Stimulated activated CD4-positive, alpha-beta T cell treated with anti-CD3 and anti-CD28 coated beads, Interleukin-12 subunit alpha, Interleukin-12 subunit beta, amount 100 ng/mL, for 4 hours (primary cell): Measurements from ENCODE around the gene PLPPR1.
"Not testable (repeated sequence)": the region's sequence is repeated elsewhere in the genome, so short reads cannot be mapped to it uniquely, and the experiment has no call there.

Experiments used
- DNase-seq: peaks from one replicate; pipeline ENCODE4 v3.0.0-alpha.2; 2020

Gene PLPPR1

GRCh38 chr9:101226161-101226560 lies 197.6 kb downstream of the PLPPR1 start:
- no peak for DNase-seq

DNA sequence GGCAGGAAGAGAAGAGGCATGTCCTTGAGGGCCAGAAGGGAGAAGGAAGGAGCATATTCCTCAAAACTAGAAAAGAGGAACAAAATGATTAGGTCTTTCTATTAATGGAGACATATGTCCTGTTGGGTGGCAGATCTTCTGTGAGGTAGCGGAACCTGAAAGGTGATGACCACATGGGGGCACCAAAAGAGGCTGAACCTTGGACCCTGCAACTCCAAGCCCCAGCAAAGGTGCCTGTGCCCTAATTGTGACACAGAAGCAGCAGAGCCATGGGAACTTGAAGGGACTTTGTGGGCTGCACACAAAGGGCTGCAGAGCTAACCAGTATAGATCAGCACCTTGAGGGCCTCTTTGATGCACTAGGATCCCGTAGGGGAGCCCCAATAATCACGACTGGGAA lies 198.3 kb downstream of the PLPPR1 start:
- no peak for DNase-seq

DNA sequence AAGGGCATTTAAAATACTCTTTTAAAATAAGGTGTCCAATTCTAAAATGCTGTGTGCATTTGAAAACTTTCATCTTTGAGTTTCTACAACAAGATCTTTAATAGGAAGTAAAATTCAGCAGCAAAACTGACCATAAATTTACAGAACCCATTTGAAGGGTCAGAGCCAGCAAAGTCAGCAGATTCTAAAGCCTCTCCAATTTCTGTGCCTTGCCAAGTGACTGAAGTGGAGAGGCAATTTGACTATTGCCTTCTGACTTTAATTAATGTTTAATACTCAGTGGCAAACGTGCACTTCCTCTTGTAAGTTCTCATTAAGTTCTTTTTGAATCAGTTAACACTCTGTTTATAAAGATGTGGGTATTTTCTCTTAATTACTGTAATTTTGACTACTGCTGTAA lies 201.1 kb downstream of the PLPPR1 start:
- DNase-seq = no peak

GRCh38 chr9:101232405-101232977 lies 204.0 kb downstream of the PLPPR1 start:
- DNase-seq = no peak

DNA sequence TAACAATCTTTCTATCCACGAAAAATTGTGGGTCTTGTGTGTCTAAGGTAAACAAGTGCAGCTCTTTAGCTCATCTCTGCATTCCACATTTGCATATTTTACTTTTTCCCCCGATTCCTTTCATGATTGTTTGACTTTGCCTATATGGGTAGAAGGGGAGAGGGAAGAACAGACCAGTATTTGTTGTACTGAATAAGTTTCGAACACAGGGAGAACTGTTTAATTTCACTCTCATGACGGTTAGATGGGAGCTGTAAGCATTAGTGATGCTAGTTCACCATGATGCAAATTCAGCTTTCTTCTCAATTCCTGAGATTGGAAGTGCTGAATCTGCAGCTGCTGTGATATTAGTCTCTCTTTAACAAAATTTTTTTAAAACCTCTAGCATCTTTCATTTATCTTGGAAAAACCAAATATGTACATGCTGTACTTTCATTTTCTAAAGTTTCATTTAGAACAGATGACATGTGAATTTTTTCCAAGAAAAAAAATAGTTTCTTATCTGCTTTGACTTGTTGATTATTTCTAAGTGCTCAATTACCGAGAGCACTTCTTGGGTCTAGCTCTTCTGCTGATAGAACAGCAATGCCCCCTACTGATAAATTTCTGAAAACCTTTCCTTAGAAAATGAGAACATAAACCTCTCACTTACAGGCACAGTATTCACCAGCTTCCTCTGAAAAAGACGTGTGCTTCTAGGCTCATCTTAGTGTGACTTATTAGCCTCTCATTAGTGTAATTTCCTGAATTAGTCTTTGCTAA lies 206.8 kb downstream of the PLPPR1 start:
- DNase-seq = no peak

DNA sequence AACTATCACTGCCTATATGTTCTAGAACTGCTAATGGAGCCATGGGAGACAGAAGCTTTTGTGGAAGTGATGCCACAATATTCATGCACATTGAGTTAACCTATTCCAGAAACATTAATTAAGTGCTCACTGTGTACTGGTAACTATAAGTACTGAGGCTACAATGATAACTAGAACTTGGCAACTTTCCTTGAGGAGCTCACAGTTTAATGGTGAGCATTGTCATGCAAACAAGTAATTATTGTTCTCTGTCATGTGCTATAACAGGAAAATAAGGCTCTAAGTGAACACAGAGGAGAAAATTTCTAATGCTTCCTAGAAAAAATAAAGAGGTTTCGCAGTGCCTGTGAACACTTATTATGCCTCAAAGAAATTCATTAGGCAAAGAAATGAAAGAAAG lies 214.1 kb downstream of the PLPPR1 start:
- DNase-seq = no peak

DNA sequence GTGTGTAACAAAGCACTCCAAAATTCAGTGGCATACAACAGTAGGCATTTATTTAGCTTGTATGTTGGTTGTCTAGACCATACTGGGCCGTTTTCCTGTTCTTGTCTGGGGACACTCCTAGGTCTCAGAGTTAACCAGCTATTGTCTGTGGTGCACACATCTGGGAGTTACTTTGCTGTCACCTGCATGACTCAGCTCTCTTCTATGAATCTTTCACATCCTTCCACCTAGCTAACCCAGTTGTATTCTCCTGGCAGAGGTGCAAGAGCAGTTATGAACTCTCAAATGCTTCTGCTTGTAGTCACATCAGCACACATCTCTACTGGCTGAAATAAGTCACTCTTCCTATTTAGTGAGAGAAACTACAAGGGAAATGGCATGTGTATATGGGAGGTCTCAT lies 218.2 kb downstream of the PLPPR1 start:
- DNase-seq = no peak

GRCh38 chr9:101247297-101247696 lies 218.8 kb downstream of the PLPPR1 start:
- no peak for DNase-seq

DNA sequence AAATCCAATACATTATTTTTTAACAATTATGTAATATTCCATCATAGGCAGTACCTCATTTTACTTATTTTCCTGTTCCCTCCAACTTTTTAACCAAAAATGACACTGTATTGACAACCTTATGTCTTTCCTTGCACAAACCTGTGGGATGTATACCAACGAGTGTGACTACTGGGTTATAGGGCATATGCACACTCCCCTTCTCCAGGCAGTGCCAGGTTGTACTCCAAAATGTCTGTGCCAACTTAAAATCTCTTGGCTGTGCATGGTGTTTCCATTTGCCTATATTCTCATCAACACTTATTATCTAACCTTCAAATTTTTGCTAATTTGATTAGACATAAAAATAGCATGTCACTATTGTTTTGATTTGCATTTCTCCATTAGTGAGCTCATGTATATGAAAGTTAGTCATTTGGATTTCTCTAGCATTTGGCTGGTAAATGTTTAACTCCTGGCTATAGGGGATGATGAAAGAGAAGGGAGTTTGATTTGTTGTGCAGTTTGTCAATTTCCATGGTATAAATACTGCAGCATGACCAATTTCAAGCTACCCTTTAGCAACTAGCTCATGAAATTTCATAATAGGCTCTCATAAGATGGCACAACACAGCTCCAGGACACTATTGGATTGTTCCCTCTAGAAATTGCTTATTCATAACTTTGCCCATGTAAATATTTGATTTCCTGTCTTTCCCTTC lies 226.4 kb downstream of the PLPPR1 start:
- DNase-seq = no peak

DNA sequence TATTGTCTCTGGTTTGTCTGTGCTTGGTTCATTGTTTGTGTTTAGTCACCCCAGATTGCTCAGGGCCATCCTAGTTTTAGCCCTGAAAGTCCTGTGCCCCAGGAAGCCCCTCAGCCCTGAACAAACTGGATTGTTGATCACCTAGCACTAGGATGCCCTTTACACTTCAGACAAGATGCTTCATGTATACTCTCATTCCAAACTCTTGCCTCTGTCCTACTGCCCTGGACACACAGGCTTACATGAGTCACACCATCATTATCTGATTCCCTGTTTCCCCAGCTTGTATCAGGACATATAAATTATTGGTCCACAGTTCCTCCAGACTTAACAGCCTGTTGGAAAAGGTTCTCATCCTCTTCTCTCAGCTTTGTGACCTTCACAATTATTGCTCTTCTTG lies 236.2 kb downstream of the PLPPR1 start:
- DNase-seq = no peak

GRCh38 chr9:101265261-101265660 lies 236.7 kb downstream of the PLPPR1 start:
- DNase-seq = no peak

DNA sequence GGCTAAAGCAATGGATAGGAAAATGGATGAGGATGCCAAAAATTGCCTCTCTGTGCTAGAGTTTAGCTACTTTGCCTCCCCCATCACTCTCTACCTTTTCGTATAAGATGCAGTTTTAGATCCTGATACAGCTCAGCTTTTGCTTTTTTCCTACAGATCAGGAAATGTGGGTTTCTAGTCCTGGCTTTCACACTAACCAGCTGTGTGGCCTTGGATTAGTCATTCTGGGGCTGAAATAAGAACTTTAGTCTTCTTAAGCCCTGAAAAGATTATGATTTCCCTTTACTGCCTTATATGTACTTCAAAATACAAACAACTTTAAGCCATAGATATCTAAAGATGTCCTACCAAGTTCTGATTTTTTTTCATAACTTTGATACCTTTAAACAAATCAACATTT lies 239.9 kb downstream of the PLPPR1 start:
- no peak for DNase-seq

DNA sequence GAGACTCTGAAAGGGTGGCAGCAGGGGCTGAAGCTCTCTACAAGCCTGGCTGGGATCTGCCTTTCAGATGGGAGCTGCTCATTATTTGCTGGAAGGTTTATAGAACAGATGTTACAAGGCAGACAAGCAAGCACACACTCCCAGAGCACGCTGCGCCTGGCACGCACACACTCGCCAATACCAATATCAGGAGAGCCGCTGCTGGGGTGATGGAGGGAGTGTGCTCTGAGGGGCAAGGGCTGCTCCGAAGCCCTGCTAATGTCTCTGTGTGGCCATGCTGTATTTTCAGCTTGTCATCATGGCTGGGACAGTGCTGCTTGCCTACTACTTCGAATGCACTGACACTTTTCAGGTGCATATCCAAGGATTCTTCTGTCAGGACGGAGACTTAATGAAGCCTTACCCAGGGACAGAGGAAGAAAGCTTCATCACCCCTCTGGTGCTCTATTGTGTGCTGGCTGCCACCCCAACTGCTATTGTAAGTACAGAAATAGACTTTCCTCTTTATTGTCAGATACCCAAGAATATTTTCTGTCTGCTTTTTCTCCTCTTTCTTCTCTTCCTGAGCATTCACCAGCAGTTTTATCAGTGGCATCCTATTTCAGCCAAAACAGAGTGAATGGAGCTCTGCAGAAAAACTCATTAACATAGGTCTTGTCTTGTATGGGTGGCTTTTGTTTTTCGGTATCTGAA lies 241.2 kb downstream of the PLPPR1 start:
- DNase-seq = no peak

DNA sequence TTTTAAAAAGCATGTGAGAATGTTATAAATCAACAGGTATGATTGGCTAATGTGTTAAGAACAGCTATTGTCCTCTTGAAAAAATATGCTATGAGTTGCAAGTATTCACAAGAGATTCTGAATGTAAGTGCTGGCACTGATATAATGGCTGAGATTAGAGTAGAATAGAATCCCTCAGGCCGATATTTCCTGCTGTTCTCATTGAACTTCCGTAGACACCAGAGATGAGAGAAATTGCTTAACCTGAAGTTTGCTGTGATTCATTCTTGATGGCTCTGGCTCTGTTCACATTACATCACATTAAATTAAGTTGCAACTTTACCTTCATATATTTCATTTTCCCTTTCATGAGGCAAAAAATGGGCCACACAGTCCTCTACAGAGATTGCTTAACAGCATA lies 241.8 kb downstream of the PLPPR1 start:
- DNase-seq = no peak

DNA sequence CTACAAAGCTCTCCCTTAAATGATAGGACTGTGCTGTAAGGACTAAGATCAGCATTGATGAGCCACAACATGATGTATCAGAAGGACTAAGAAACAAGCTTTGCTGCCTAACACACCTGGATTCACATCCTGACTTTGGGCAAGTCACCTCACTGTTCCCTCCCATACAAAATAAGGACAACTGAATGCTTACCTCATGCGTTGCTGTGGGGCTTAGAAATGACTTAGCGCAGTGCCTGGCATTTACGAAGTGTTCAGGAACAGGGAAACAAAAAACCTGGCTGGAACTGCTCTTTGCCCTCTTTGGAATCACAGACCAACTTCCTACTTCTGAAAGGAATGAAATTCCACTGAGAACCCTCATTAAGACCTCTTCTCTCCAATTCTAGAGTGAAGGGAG lies 242.6 kb downstream of the PLPPR1 start:
- no peak for DNase-seq

- DNase-seq = no peak
These were observed 246.6 kb downstream of the PLPPR1 start for GRCh38 chr9:101274971-101275768.

DNA sequence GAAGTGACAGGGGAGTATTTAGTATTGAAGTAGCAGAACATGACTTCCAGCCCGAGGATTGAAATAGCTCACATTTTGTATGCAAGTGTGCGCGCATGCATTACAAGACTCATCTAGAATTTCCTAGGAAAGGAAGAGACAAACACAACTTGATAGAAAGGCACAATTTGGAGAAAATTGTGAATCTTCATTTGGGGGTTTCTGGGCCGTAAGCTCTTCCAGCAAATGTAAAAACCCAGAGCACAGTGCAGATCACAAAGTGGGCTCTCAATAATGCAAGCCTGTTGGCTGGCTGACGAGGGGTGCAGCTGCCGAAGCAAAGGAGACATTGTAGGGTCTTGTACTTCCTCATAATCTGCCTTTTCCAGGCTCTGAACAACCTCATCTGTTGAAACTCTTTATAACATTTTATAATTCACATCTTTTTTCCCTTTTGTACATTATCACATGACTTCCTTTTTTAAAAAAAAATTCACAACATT lies 247.3 kb downstream of the PLPPR1 start:
- DNase-seq = no peak

GRCh38 chr9:101291043-101291442 lies 262.5 kb downstream of the PLPPR1 start:
- DNase-seq = not testable (repeated sequence)

DNA sequence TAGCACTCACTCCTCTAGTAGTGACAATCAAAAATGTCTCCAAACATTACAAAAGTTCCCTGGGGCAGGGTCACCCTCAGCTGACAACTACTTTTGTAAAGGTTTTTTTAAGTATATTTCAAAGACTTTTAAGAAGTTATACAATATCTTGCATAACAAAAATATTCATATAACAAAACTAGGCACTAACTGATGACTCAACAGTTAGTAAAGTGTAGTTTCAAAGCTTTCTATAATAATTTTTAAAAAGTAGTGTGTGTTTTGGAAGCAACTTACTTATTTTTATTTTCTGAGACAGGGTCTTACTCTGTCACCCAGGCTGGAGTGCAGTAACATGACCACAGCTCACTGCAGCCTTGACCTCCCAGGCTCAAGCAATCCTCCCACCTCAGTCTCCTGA lies 271.4 kb downstream of the PLPPR1 start:
- DNase-seq = no peak

GRCh38 chr9:101307051-101307450 lies 278.5 kb downstream of the PLPPR1 start:
- DNase-seq = no peak

DNA sequence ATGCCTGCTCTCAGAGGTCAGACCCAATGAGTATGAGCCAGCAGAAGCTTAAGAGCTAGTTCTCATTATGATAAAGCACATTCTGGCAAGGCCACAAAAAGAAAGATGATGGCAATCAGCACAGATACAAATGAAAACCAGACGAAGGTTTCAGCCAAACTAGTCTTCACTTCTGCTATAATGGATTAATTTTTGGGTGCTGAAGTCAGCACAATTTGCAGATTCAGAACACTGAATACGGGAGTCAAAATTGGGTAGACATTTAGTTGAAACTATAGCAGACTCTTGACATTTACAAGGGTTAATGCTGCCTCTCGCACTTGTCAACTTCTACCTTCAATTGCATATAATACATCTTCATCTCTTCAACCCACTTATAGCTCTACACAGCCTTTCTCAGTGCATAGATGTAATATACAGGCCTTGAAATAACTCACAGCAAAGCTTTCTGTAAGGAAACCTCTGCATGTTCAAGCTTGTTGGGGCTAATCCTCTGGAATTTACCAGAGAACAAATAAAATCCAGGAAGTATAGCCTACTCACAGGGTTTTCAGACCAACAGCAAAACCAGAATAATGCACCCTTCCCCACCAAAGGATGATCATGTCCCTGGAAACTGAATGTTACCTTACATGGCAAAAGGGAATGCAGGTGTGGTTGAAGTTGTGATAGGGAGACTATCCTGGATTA lies 279.1 kb downstream of the PLPPR1 start:
- DNase-seq = no peak

- no peak for DNase-seq
These were observed 280.6 kb downstream of the PLPPR1 start for GRCh38 chr9:101309139-101309538.
